K562 (cell line): ENCODE data around the gene MTPN. TPM values are rescaled to one million over a fixed set of nuclear protein-coding genes. Genes with fewer than 3 reads are reported as not detected.

ENCODE experiments used
- CHD7 ChIP-seq: fragments of 200-600 bp; sonication (generic); IDR thresholded peaks from one replicate; pipeline ENCODE4 v1.6.1; 2012; ENCODE audit warnings: mild to moderate bottlenecking, low read depth, low read length, inconsistent platforms
- ELF1 ChIP-seq: fragments of 200-800 bp; sonication (Bioruptor generic); IDR thresholded peaks from 2 replicates; pipeline ENCODE4 v1.6.1; 2016; ENCODE audit warnings: missing genetic modification characterization, missing compliant biosample characterization
- ESRRB ChIP-seq: fragments of 250-450 bp; sonication (Bioruptor Pico); IDR thresholded peaks from 2 replicates; pipeline ENCODE4 v1.5.0; 2020; ENCODE audit warnings: mild to moderate bottlenecking, moderate library complexity, borderline replicate concordance
- IFI16 ChIP-seq: fragments of 250-450 bp; sonication (Bioruptor Pico); IDR thresholded peaks from 2 replicates; pipeline ENCODE4 v2.1.2; 2022; ENCODE audit warnings: mild to moderate bottlenecking, inconsistent platforms
- KAT8 ChIP-seq: fragments of 450-650 bp; IDR thresholded peaks from 2 replicates; pipeline ENCODE4 v1.6.1; 2016; ENCODE audit warnings: low read depth, mild to moderate bottlenecking
- KDM1A ChIP-seq, 2 experiments: fragments of 450-650 bp; IDR thresholded peaks; 2 replicates each; pipeline ENCODE4 v1.6.1; 2016; ENCODE audit warnings: mild to moderate bottlenecking in 2 of 2
- MYC ChIP-seq, 2 experiments: fragments of 250-450 bp in 1 of 2; sonication (Bioruptor Pico) in 1 of 2; IDR thresholded peaks; 2 replicates each; pipeline versions ENCODE4 v1.5.1 to v1.6.1; 2012 to 2021; ENCODE audit warnings: low read depth in 2 of 2, borderline replicate concordance in 1 of 2, improper control_type of control experiment in 1 of 2, low read length in 1 of 2, mild to moderate bottlenecking in 1 of 2, moderate library complexity in 1 of 2
- NCOA4 ChIP-seq: fragments of 450-650 bp; IDR thresholded peaks from 2 replicates; pipeline ENCODE4 v1.6.1; 2018; ENCODE audit warnings: mild to moderate bottlenecking; ENCODE audit not compliant: partially characterized antibody
- PCBP1 ChIP-seq: fragments of 200-400 bp; formaldehyde crosslinking; IDR thresholded peaks from 2 replicates; pipeline ENCODE4 v1.6.1; 2018; ENCODE audit warnings: mild to moderate bottlenecking, low read depth, low read length; ENCODE audit not compliant: poor library complexity, severe bottlenecking
- TCF15 ChIP-seq: fragments of 250-450 bp; sonication (Bioruptor Pico); IDR thresholded peaks from 2 replicates; pipeline ENCODE4 v1.8.0; 2022; ENCODE audit warnings: moderate library complexity, mild to moderate bottlenecking, inconsistent platforms
- TEAD1 ChIP-seq, 2 experiments: fragments of 450-650 bp in 1 of 2; sonication (generic) in 1 of 2; formaldehyde crosslinking; IDR thresholded peaks; 2 replicates each; pipeline versions ENCODE4 v1.4.0 to v1.8.0; 2020 to 2022; ENCODE audit warnings: mild to moderate bottlenecking in 2 of 2, missing genetic modification reagents in 1 of 2
- TRIM28 ChIP-seq: fragments of 450-650 bp; IDR thresholded peaks from 2 replicates; pipeline ENCODE4 v1.6.1; 2017
- ZNF124 ChIP-seq: sonication (generic); formaldehyde crosslinking; IDR thresholded peaks from 2 replicates; pipeline ENCODE4 v1.8.1; 2022; ENCODE audit warnings: missing genetic modification reagents
- ZNF444 ChIP-seq: fragments of 250-450 bp; sonication (Bioruptor Pico); IDR thresholded peaks from 2 replicates; pipeline ENCODE4 v1.4.0; 2020; ENCODE audit warnings: mild to moderate bottlenecking, moderate library complexity
- polyA plus RNA-seq, 8 experiments: library from polyadenylated mRNA; depleted of rRNA in 4 of 8; stranded (reverse) in 5 of 8; unstranded in 3 of 8; fragments of >200 nt; fragmentation: Nextera tagmentation in 2 of 8; fragmentation: Illumina TruSeq in 1 of 8; extraction: Ambion mirVana in 2 of 8; extraction: Trizol in 1 of 8; gene quantifications; 2 replicates each; pipeline versions ENCODE4 v1.2.1 to v1.2.3, GENCODE V29; 2011 to 2014; ENCODE audit warnings: inconsistent platforms in 1 of 8, missing spikeins in 1 of 8
- total RNA-seq, 7 experiments: library from RNA; depleted of rRNA in 6 of 7; stranded (reverse); fragments of >200 nt in 6 of 7; fragmentation: Illumina TruSeq in 2 of 7; extraction: Trizol in 2 of 7; gene quantifications; 2 replicates each; pipeline versions ENCODE4 v1.2.1 to v1.2.3, GENCODE V29; 2011 to 2021; ENCODE audit warnings: low replicate concordance in 1 of 7
- TF ChIP-seq, protein P1 (sequence below): sonication (generic); formaldehyde crosslinking; IDR thresholded peaks from 2 replicates; pipeline ENCODE4 v1.8.1; 2022; ENCODE audit warnings: missing genetic modification reagents

MTPN gene
- total and polyA plus RNA-seq, 9 of the 15 experiments (the other 6 are each of a cell fraction or from before 2014, with no cell fraction given), result 68.5 to 261 (median 156) TPM

- TF ChIP-seq ZNF444 (CRISPR knock-in tag) (no peak), KAT8 (no peak), CHD7 (no peak), ESRRB (no peak), TRIM28 (no peak), NCOA4 (no peak), PCBP1 (no peak), TEAD1 (CRISPR knock-in tag; IDR thresholded peaks at IDR 0.05) (no peak), ZNF124 (no peak), TCF15 (CRISPR knock-in tag) (no peak), KDM1A (IDR thresholded peaks at IDR 0.05) (0 out of 4 replicates have a peak, but pooled peaks of 1 of the 2 experiments have one; percentile 38), IFI16 (CRISPR knock-in tag) (no peak), ELF1 (tag) (no peak), MYC (IDR thresholded peaks at IDR 0.05; ENCODE audit: low read depth, low read length) (no peak), MYC (CRISPR knock-in tag; IDR thresholded peaks at IDR 0.05; ENCODE audit: borderline replicate concordance, low read depth) (no peak)
- TF ChIP-seq, protein P1, sequence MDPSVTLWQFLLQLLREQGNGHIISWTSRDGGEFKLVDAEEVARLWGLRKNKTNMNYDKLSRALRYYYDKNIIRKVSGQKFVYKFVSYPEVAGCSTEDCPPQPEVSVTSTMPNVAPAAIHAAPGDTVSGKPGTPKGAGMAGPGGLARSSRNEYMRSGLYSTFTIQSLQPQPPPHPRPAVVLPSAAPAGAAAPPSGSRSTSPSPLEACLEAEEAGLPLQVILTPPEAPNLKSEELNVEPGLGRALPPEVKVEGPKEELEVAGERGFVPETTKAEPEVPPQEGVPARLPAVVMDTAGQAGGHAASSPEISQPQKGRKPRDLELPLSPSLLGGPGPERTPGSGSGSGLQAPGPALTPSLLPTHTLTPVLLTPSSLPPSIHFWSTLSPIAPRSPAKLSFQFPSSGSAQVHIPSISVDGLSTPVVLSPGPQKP (CRISPR knock-in tag), result no peak
Measured at GRCh38 chr7:135925210-135925609, 51.9 kb downstream of the MTPN start (continued).
